Stimulated activated CD4-positive, alpha-beta T cell treated with anti-CD3 and anti-CD28 coated beads, TNF-alpha, amount 100 ng/mL, for 24 hours (primary cell): ENCODE data around the gene CRYZL1.
"Not testable (repeated sequence)": the region's sequence is repeated elsewhere in the genome, so short reads cannot be mapped to it uniquely, and the experiment has no call there.

Source experiments
- DNase-seq, 3 experiments: peaks; one replicate each; pipeline ENCODE4 v3.0.0-alpha.2; 2020; ENCODE audit warnings: low read depth in 3 of 3

CRYZL1 gene

DNA sequence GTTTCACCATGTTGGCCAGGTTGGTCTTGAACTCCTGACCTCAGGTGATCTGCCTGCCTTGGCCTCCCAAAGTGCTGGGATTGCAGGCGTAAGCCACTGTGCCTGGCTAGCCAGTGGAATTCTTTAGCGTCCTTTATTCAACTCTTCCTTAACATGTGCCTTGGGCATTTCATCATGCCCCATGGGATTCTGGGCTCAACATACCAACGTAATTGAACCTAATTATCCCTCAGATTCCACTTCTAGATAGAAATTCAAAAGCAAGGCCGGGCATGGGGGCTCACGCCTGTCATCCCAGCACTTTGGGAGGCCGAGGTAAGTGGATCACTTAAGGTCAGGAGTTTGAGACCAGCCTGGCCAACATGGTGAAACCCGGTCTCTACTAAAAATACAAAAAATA lies 15.4 kb downstream of the CRYZL1 start:
- not testable (repeated sequence) for DNase-seq

DNA sequence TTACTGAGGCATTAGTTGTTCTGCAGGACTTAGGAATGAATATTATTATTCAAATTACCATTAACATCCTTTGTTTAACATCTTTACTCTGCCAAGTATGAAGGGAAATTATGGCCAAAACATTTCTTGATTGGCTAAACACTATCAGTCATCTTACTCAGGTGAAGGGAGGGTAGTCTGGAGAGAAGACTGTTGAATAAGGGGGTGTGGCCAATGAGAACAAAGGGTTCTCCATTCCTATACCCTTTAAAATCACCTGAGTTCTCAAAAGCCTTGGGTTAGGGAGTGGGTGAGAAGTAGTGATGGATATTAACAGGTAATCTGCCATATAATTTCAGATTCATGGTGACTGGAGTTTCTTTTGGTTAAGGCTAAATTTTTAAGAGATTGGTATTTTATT lies 19.3 kb downstream of the CRYZL1 start:
- no peak for DNase-seq

DNA sequence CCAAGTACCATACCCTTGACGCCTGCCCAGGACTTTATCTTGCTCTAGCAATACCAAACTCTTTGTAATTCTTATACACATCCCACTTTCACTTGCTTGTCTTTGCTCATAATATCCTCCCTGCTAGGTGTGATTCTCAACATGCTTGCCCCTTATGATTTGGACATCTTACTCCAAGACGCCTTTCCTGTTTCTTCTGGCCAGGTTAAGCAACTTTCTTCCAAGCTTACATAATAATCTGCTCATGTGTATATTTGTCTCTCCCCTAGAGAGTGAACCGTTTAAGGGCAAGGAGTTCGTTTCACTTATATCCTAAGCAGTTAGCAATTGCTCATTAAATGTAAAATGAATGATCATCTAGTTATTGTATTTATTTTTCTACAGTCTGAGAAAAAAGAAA lies 21.8 kb downstream of the CRYZL1 start:
- no peak for DNase-seq

DNA sequence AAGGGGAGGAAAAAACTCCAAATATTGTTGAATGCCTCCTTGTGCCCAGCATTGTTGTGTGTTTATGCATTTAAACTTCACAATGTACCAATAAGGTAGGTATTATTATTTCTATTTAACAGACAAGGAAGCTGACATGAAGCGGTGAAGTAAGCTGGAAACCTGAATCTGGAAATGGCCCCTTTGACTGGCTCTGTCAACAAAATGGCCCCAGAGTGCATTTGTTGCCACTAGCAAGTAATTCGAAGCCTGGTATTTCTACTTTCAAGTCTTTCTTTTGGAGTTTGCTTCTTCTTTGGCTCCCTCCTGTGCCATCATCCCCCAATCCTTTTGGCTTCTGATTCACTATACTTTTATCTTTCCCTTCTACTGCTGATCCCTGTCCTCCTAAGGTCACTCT lies 23.1 kb downstream of the CRYZL1 start:
- no peak for DNase-seq

- DNase-seq: not testable (repeated sequence)
Measured at GRCh38 chr21:33617565-33617964, 24.0 kb downstream of the CRYZL1 start.

DNA sequence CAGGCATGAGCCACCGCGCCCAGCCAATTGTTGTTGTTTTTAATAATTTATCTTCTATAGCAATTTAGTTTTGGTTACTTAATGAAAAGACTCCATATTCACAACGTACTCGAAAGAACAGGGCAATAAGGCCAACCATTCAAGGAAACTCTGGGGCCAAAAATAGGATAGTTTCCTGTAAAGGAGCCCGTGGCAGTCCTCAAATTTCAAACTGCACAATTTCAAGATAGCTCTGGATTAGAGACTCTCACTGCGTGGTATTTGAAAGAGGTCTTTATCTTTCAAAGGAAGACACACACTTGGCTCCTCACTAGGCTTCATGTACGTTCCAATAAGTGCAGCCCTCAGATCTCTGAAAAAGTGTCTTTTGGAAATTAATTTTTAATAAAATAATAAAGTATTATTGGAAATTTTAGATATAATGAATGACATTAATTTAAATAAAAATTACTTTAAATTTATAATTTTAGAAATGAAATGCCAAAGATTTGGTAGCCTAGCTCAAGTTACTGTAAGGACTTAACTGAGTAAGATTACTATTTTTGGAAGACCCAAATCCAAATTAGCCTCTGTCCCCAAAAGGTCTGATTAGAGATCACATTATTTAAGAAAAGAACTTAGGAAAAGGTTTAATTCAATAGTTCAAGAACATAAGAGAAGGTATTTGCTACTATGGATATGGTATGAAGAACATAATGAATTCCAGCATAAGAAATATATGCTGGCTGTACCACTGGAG lies 30.4 kb downstream of the CRYZL1 start:
- DNase-seq: no peak

- no peak for DNase-seq
Measured at GRCh38 chr21:33608559-33608958, 33.0 kb downstream of the CRYZL1 start.

DNA sequence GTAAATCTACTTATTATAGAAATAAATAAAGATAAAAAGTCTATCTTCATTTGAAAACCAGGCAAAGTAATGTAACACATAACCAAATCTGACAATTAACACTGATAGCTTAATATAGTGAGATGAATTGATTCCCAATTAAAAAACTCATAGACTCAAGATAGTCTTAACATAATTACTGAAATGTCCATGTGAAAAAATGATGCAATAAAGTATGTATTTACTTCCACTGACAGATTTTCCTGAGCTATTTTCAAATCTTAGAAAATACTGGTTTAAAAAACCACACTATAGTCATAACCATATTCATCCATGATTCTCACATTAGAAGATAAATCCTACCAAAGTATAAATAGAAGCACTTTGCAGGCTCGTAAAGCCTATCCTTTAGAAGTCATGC lies 43.5 kb downstream of the CRYZL1 start:
- DNase-seq: no peak

- peak; percentile 70 to 84 (median 78) for DNase-seq
Measured at GRCh38 chr21:33588485-33589335, 52.8 kb downstream of the CRYZL1 start, which contains the start of gene DONSON. DONSON (minus strand) TSS chr21:33588684; CDS start chr21:33588641, 43 bp downstream.

DNA sequence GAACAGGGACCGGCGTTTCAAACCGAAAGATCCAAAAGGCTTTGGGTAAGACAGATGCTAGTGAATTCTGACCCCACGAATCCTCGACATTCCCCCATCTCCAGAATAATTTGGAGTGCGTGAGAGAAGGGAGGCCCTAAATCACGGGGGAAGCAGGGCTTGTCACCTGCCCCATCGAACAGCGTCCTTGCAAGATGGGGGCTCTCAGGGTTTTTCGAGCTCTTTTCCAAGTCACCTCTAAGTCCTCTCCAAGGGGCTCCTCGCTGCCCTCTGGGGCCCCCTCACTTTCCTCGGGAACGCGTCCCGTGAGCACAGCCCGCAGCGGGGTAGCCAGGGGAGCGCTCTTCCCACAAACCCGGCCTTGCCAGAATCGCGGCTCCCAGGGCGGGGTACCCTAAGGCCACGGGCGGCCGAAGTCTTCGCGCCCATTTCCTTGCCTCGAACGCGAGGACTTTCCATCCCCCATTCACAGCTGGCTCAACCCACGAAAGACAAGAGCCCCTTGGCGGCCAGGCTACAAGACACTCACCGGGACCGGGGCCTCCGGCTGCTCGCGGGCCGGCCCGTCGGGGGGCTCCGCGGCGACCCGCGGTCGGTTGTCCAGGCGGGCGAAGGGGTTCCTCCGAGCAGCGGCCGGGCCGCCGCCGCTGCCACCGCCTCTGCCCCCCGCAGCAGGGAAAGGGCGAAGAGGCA lies 53.6 kb downstream of the CRYZL1 start:
- DNase-seq: peak in 1 of 3 experiments; percentile 18

DNA sequence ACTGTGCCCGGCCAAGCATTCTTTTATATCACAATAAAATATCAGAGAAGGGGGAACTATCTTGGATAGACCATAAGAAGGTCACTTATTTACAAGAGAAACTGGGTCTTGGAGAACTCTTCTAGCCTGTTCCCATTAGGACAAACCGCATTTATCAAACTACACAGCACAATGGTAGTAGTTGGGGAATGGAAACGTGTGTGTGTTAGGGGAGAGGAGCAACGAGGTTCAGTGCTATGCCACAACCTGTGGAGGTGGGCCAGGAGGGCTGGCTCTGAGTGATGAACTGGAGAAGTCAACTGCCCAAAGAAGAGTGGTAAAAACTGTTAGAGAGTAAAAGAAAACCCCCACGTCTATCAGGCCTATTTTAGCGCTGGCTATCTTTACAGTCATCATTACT lies 54.6 kb downstream of the CRYZL1 start:
- DNase-seq: no peak

DNA sequence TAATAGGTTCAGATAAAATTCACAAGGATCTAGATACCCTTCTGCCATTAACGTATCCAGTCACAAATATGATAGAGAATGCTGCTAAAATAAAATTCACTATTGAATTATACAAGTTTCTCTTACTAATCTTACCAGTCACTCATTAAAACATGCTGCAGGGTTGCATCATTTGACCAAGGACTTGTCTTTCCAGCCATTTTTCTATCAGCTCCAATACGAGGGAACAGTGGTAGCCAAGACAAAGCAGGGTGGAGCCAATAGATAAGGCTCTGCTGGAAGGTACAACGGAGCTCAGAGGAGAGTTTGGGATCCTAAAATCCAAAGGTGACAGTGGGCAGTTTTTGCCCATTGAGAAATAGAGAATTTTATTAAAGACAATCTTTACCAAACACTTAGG lies 57.1 kb downstream of the CRYZL1 start:
- no peak for DNase-seq

- no peak for DNase-seq
Measured at GRCh38 chr21:33578959-33579542, 62.5 kb downstream of the CRYZL1 start.

DNA sequence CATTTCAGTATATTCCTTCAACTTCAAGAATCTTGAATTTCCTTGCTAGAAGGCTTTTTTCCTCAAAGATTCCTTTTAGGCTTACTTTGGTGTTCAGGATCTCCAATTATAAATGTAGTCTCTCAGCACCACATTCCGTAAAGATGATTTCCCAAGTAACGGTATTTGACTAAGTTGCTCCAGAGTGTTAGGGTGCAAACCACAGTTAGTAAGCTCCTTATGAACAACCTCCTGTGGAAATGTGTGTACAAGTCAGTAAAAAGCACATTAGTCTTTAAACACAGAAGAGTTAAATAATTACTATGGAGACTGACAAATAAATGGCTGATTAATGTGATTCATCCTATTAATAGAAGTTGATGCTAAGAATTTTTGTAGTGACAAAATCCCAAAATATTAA lies 63.3 kb downstream of the CRYZL1 start:
- no peak for DNase-seq

GRCh38 chr21:33576741-33577141 lies 64.8 kb downstream of the CRYZL1 start:
- DNase-seq: not testable (repeated sequence)

- DNase-seq: no peak
Measured at GRCh38 chr21:33572350-33572749, 69.2 kb downstream of the CRYZL1 start.

DNA sequence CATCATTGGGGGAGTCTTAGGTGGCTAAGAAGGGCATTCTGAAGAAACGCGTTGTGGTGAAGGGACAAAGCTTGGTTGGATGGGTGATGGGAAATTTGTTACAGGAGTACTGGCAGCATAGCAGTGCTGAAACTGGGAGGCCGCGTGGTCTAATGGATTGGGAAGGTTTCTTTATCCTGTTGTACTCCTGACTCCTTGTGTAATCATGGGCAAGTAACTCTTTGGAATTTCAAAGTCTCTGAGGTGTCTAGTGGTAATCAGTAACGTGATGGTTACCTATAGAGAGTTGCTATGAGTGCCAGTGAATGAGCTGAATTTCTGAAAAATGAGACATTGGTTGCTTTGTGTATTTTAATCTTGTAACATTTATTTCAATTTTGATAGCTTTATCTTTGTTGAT lies 71.5 kb downstream of the CRYZL1 start:
- no peak for DNase-seq

GRCh38 chr21:33568448-33568847 lies 73.1 kb downstream of the CRYZL1 start:
- no peak for DNase-seq

- no peak for DNase-seq
Measured at GRCh38 chr21:33567914-33568313, 73.6 kb downstream of the CRYZL1 start.

DNA sequence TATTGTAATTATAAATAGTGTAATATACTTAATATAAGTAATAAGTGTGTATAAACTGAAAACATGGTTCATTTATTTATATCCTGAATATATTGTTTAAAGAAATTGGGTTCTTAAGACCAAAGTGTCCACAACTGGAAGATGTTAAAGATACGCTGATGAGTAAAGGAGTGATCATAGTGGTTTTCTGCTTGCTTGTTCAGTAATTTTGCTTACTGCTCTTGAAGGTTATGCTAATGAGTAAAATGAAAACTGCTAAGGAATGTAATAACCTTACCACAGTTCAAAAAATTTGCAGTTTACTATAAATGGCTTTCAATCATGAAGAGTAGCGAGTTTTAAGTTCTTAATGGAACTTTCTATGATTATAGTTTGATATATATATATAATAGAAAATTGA lies 75.0 kb downstream of the CRYZL1 start:
- no peak for DNase-seq

DNA sequence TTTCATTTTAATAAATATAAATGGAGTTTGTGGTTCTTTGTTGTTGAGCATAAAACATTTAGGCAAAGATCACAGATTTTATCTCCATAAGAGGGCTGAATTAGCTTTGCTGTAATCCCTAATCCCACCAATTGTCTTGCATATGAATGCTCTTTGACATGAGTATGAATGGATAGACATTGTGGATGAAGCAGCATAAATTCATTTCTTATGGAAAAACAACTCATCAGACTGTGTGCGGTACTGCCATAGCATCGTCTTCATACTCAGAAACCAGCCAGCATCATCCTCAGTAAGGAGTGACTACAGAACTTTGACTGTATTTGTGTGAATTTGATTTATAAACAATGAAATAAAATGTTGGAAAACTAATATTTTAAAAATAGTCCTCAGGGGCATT lies 79.2 kb downstream of the CRYZL1 start:
- no peak for DNase-seq

DNA sequence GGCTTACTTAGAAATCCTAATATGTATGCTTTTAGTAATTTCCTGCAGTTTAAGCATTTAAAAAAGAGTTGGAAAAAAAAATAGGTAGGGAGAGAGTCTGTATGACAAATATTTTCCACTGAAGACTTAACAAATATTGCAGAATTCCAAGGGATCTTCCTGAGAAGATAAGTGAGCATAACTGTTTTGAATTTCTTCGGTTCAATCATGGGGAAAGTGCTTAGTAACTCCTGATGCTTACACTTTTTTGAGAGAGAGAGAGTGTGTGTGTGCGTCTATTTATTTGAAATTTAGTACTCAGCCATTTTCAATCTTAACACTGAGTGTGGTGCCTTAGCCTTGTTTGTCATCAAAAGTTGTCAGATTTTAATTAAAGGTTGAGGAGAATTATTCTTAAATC lies 80.2 kb downstream of the CRYZL1 start:
- DNase-seq: no peak
